Measurements from ENCODE around the gene STRIP2. TPM values are rescaled to one million over a fixed set of nuclear protein-coding genes. Genes with fewer than 3 reads are reported as not detected.
A peak's percentile ranks its signal among the peaks of the same experiment; 100 is the strongest.

STRIP2 gene
- total RNA-seq, 4 donors from 2014 or later, result 14.3 to 43.9 (median 24.7) TPM

- Histone ChIP-seq H3K4me1 (peaks cover 22 to 25% of the 10 kb centered on the region in 2 donors), H3K27me3 (no peaks in the 10 kb centered on the region), H3K4me3 (no peak overlapping the region), H3K36me3 (peaks cover 0 to 4% of the 10 kb centered on the region in 2 donors), H3K27ac (no peak overlapping the region), H3K9me3 (no peaks in the 10 kb centered on the region)
- intact Hi-C loops (cut with DNase I; ENCODE audit: low total_unique reads) (no loop called here), in situ Hi-C loops (cut with MboI; ENCODE audit: low sequenced_read_pairs in 4 of 4) (no loop called here)
- ATAC-seq (no peak), DNase-seq (no peak)
- TF ChIP-seq CTCF (IDR thresholded peaks at IDR 0.05 in 4 of 5, conservative IDR thresholded peaks at IDR 0.05 in 1 of 5), result no peak
- TF ChIP-seq POLR2A (IDR thresholded peaks at IDR 0.05), result no peak
Observed at GRCh38 chr7:129426482-129426881, 7.8 kb upstream of the STRIP2 start.

GRCh38 chr7:129427526-129428045, 6.6 kb upstream of the STRIP2 start:
- intact Hi-C loops (cut with DNase I; ENCODE audit: low total_unique reads), result no loop called here
- Histone ChIP-seq H3K36me3 (peaks cover 0 to 4% of the 10 kb centered on the region in 2 donors), H3K27ac (no peak overlapping the region), H3K4me1 (peaks cover 11 to 14% of the 10 kb centered on the region in 2 donors), H3K9me3 (no peaks in the 10 kb centered on the region), H3K4me3 (no peak overlapping the region), H3K27me3 (no peaks in the 10 kb centered on the region)
- ATAC-seq (no peak), DNase-seq (no peak)
- in situ Hi-C loops (cut with MboI; ENCODE audit: low sequenced_read_pairs in 4 of 4), result no loop called here
- TF ChIP-seq CTCF (IDR thresholded peaks at IDR 0.05 in 4 of 5, conservative IDR thresholded peaks at IDR 0.05 in 1 of 5) (no peak), POLR2A (IDR thresholded peaks at IDR 0.05) (no peak)

- peaks cover 9 to 23% of the 10 kb centered on the region in 2 donors for H3K4me1 ChIP-seq
Observed at GRCh38 chr7:129431911-129432643, 2.2 kb upstream of the STRIP2 start.

GRCh38 chr7:129434675-129435318, 565 bp downstream of the STRIP2 start:
- ATAC-seq (peak; percentile 10 to 17), DNase-seq (no peak)
- intact Hi-C loops (cut with DNase I; ENCODE audit: low total_unique reads), result loop anchor here (2.0 kb wide), 1 partner anchor 44 kb away; no protein-coding TSS in a partner anchor

More at GRCh38 chr7:129431911-129432643, 2.2 kb upstream of the STRIP2 start:
- H3K36me3 ChIP-seq, result no peaks in the 10 kb centered on the region
- ATAC-seq (no peak), DNase-seq (no peak)
- H3K27me3 ChIP-seq, result no peaks in the 10 kb centered on the region
- no peaks in the 10 kb centered on the region for H3K9me3 ChIP-seq
- TF ChIP-seq CTCF (IDR thresholded peaks at IDR 0.05 in 4 of 5, conservative IDR thresholded peaks at IDR 0.05 in 1 of 5), result no peak
- TF ChIP-seq POLR2A (IDR thresholded peaks at IDR 0.05), result no peak
- no peak overlapping the region for H3K27ac ChIP-seq
- in situ Hi-C loops (cut with MboI; ENCODE audit: low sequenced_read_pairs in 4 of 4) (no loop called here), intact Hi-C loops (cut with DNase I; ENCODE audit: low total_unique reads) (no loop called here)
- H3K4me3 ChIP-seq, result no peak overlapping the region

More at GRCh38 chr7:129434675-129435318, 565 bp downstream of the STRIP2 start:
- H3K4me3 ChIP-seq, result peak overlapping the region; percentile 74 to 89 (median 80)
- TF ChIP-seq POLR2A (IDR thresholded peaks at IDR 0.05) (no peak), CTCF (IDR thresholded peaks at IDR 0.05 in 4 of 5, conservative IDR thresholded peaks at IDR 0.05 in 1 of 5) (no peak)
- H3K27ac ChIP-seq, result peak overlapping the region; percentile 86 to 92 (median 88)
- H3K9me3 ChIP-seq, result no peaks in the 10 kb centered on the region
- in situ Hi-C loops (cut with MboI; ENCODE audit: low sequenced_read_pairs in 4 of 4), result no loop called here
- H3K36me3 ChIP-seq, result no peaks in the 10 kb centered on the region
- H3K4me1 ChIP-seq, result peaks cover 17 to 43% of the 10 kb centered on the region in 2 donors
- H3K27me3 ChIP-seq, result no peaks in the 10 kb centered on the region

All from gastrocnemius medialis (tissue), 4 donors.